Endothelial cell of hepatic sinusoid (primary cell): Measurements from ENCODE around the gene NCKAP5.
"Not testable (repeated sequence)": the region's sequence is repeated elsewhere in the genome, so short reads cannot be mapped to it uniquely, and the experiment has no call there.

Experiments
- in situ Hi-C: cut with HindIII; loops from 2 replicates; pipeline ENCODE4 v1.10.0; 2017; ENCODE audit warnings: low sequenced_read_pairs

NCKAP5 gene

GRCh38 chr2:133241224-133241571 lies 327.1 kb downstream of the NCKAP5 start:
- in situ Hi-C loops, result no loop called here

- in situ Hi-C loops, result no loop called here
Measured at GRCh38 chr2:133240491-133241223, 327.6 kb downstream of the NCKAP5 start.

- in situ Hi-C loops, result no loop called here
Measured at GRCh38 chr2:133235968-133236367, 332.3 kb downstream of the NCKAP5 start.

GRCh38 chr2:133232556-133232955 lies 335.7 kb downstream of the NCKAP5 start:
- in situ Hi-C loops, result no loop called here

GRCh38 chr2:133231264-133231663 lies 337.0 kb downstream of the NCKAP5 start:
- in situ Hi-C loops, result no loop called here

GRCh38 chr2:133229974-133230373 lies 338.3 kb downstream of the NCKAP5 start:
- in situ Hi-C loops, result no loop called here

- in situ Hi-C loops, result no loop called here
Measured at GRCh38 chr2:133223226-133223625, 345.0 kb downstream of the NCKAP5 start.

- in situ Hi-C loops, result no loop called here
Measured at GRCh38 chr2:133221398-133221797, 346.9 kb downstream of the NCKAP5 start.

- in situ Hi-C loops, result no loop called here
Measured at GRCh38 chr2:133218204-133218603, 350.1 kb downstream of the NCKAP5 start.

GRCh38 chr2:133215477-133215876 lies 352.8 kb downstream of the NCKAP5 start:
- in situ Hi-C loops, result no loop called here

GRCh38 chr2:133213651-133214050 lies 354.6 kb downstream of the NCKAP5 start:
- in situ Hi-C loops, result no loop called here

- in situ Hi-C loops, result no loop called here
Measured at GRCh38 chr2:133209325-133209724, 358.9 kb downstream of the NCKAP5 start.

- in situ Hi-C loops, result not testable (repeated sequence)
Measured at GRCh38 chr2:133206666-133207065, 361.6 kb downstream of the NCKAP5 start.

- in situ Hi-C loops, result no loop called here
Measured at GRCh38 chr2:133204421-133204820, 363.8 kb downstream of the NCKAP5 start.

- in situ Hi-C loops, result no loop called here
Measured at GRCh38 chr2:133200684-133201421, 367.4 kb downstream of the NCKAP5 start.

- in situ Hi-C loops, result no loop called here
Measured at GRCh38 chr2:133198678-133199077, 369.6 kb downstream of the NCKAP5 start.

- in situ Hi-C loops, result no loop called here
Measured at GRCh38 chr2:133197156-133197555, 371.1 kb downstream of the NCKAP5 start.

- in situ Hi-C loops, result no loop called here
Measured at GRCh38 chr2:133194777-133195335, 373.4 kb downstream of the NCKAP5 start.

- in situ Hi-C loops, result no loop called here
Measured at GRCh38 chr2:133194362-133194655, 374.0 kb downstream of the NCKAP5 start.

- in situ Hi-C loops, result no loop called here
Measured at GRCh38 chr2:133193544-133194361, 374.5 kb downstream of the NCKAP5 start.

- in situ Hi-C loops, result no loop called here
Measured at GRCh38 chr2:133192028-133192427, 376.2 kb downstream of the NCKAP5 start.
